ENCODE data around the gene APELA. TPM values are rescaled to one million over a fixed set of nuclear protein-coding genes. Genes with fewer than 3 reads are reported as not detected.

Gene APELA
- total and polyA plus RNA-seq, 2 donors (not counting 1 experiment from before 2014, with no cell fraction given), result not detected

DNA sequence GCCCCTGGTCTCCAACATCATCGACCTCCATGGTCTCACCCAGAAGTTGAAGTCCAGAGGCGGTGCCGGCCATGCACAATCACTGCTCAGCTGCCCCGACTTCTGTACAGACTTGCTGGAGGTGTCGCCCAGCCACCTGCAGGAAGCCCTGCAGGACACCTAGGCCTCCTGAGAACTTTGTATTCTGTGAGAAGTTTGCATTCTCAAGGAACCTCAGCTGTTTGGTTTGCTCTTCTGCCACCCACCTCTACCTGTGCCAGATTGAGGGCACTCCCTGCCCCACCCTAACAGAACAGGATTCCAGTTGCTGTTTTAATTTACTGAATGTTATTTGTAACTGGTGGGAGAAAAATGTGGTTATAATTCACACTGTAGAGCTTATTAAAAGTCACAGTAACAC is 53.7 kb downstream of the APELA start:
- POLR2A ChIA-PET, result no interaction called here
- no peak for TF ChIP-seq EZH2 (IDR thresholded peaks at IDR 0.05; ENCODE audit: borderline replicate concordance, insufficient read depth, low read depth, low read length, poor library complexity, severe bottlenecking)
- TF ChIP-seq, protein P1, sequence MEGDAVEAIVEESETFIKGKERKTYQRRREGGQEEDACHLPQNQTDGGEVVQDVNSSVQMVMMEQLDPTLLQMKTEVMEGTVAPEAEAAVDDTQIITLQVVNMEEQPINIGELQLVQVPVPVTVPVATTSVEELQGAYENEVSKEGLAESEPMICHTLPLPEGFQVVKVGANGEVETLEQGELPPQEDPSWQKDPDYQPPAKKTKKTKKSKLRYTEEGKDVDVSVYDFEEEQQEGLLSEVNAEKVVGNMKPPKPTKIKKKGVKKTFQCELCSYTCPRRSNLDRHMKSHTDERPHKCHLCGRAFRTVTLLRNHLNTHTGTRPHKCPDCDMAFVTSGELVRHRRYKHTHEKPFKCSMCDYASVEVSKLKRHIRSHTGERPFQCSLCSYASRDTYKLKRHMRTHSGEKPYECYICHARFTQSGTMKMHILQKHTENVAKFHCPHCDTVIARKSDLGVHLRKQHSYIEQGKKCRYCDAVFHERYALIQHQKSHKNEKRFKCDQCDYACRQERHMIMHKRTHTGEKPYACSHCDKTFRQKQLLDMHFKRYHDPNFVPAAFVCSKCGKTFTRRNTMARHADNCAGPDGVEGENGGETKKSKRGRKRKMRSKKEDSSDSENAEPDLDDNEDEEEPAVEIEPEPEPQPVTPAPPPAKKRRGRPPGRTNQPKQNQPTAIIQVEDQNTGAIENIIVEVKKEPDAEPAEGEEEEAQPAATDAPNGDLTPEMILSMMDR (IDR thresholded peaks at IDR 0.05), result no peak
- Histone ChIP-seq H3K27me3 (replicated peaks in 1 of 4; ENCODE audit: control extremely low read depth in 1 of 4, control insufficient read depth in 3 of 4, insufficient read depth in 4 of 4, low read length in 3 of 4) (no peaks in the 10 kb centered on the region), H3K4me2 (replicated peaks; ENCODE audit: low read depth, low read length, poor library complexity, severe bottlenecking) (no peak overlapping the region), H3K9me3 (ENCODE audit: control extremely low read depth in 1 of 3, control insufficient read depth in 2 of 3, insufficient read depth in 1 of 3, low read length in 2 of 3) (peaks cover 0 to 8% (median 0%) of the 10 kb centered on the region in 3 donors), H3K4me1 (ENCODE audit: control insufficient read depth in 2 of 2, insufficient read depth in 2 of 2, low read length in 2 of 2) (no peaks in the 10 kb centered on the region), H3K9ac (ENCODE audit: low read length) (no peak overlapping the region), H3K4me3 (ENCODE audit: control extremely low read depth in 1 of 5, extremely low read depth in 1 of 5, insufficient read depth in 1 of 5, low read depth in 2 of 5, low read length in 4 of 5) (no peak overlapping the region), H3K79me2 (ENCODE audit: control insufficient read depth, insufficient read depth, low read length) (no peaks in the 10 kb centered on the region), H3K36me3 (replicated peaks in 1 of 2; ENCODE audit: control extremely low read depth in 1 of 2, control insufficient read depth in 1 of 2, extremely low read depth in 1 of 2, insufficient read depth in 2 of 2, low read length in 1 of 2) (no peaks in the 10 kb centered on the region), H2AFZ (ENCODE audit: insufficient read depth, low read depth, low read length, poor library complexity, severe bottlenecking) (no peak overlapping the region), H4K20me1 (ENCODE audit: control insufficient read depth, insufficient read depth, low read length, poor library complexity, severe bottlenecking) (no peaks in the 10 kb centered on the region), H3K27ac (ENCODE audit: low read length in 2 of 2) (no peak overlapping the region)
- H3K27me3 Mint-ChIP-seq, result peaks cover 19% of the 10 kb centered on the region
- ATAC-seq (ENCODE audit: low read depth) (no peak), DNase-seq (no peak)
- H3K9me3 Mint-ChIP-seq (ENCODE audit: insufficient read depth), result no peaks in the 10 kb centered on the region
- H3K4me3 Mint-ChIP-seq, result no peak overlapping the region
- CTCF ChIA-PET, result no interaction called here
- intact Hi-C loops (cut with micrococcal nuclease), result no loop called here
- no peaks in the 10 kb centered on the region for H3K4me1 Mint-ChIP-seq
- WGBS (ENCODE audit: insufficient coverage), result 95% methylated on average over 5 of the region's 5 CpGs
- H3K27ac Mint-ChIP-seq, result no peak overlapping the region

GRCh38 chr4:164931551-164932324 is 54.8 kb downstream of the APELA start:
- ATAC-seq (ENCODE audit: low read depth) (no peak), DNase-seq (no peak)
- peaks cover 0 to 8% (median 0%) of the 10 kb centered on the region in 3 donors for H3K9me3 ChIP-seq (ENCODE audit: control extremely low read depth in 1 of 3, control insufficient read depth in 2 of 3, insufficient read depth in 1 of 3, low read length in 2 of 3)
- ChIA-PET CTCF (no interaction called here), POLR2A (no interaction called here)
- H3K9me3 Mint-ChIP-seq (ENCODE audit: insufficient read depth), result no peaks in the 10 kb centered on the region
- TF ChIP-seq, protein P1 (IDR thresholded peaks at IDR 0.05), result no peak
- TF ChIP-seq EZH2 (IDR thresholded peaks at IDR 0.05; ENCODE audit: borderline replicate concordance, insufficient read depth, low read depth, low read length, poor library complexity, severe bottlenecking), result no peak
- H3K27me3 ChIP-seq (replicated peaks in 1 of 4; ENCODE audit: control extremely low read depth in 1 of 4, control insufficient read depth in 3 of 4, insufficient read depth in 4 of 4, low read length in 3 of 4), result no peaks in the 10 kb centered on the region
- H3K4me1 ChIP-seq (ENCODE audit: control insufficient read depth in 2 of 2, insufficient read depth in 2 of 2, low read length in 2 of 2), result no peaks in the 10 kb centered on the region
- H3K79me2 ChIP-seq (ENCODE audit: control insufficient read depth, insufficient read depth, low read length), result no peaks in the 10 kb centered on the region
- peaks cover 16% of the 10 kb centered on the region for H3K27me3 Mint-ChIP-seq
- no peak overlapping the region for H3K4me2 ChIP-seq (replicated peaks; ENCODE audit: low read depth, low read length, poor library complexity, severe bottlenecking)
- H3K9ac ChIP-seq (ENCODE audit: low read length), result no peak overlapping the region
- WGBS (ENCODE audit: insufficient coverage), result 88% methylated on average over 3 of the region's 5 CpGs
- H3K4me3 ChIP-seq (ENCODE audit: control extremely low read depth in 1 of 5, extremely low read depth in 1 of 5, insufficient read depth in 1 of 5, low read depth in 2 of 5, low read length in 4 of 5), result no peak overlapping the region
- H4K20me1 ChIP-seq (ENCODE audit: control insufficient read depth, insufficient read depth, low read length, poor library complexity, severe bottlenecking), result no peaks in the 10 kb centered on the region
- no peak overlapping the region for H3K27ac ChIP-seq (ENCODE audit: low read length in 2 of 2)
- H3K27ac Mint-ChIP-seq, result no peak overlapping the region
- intact Hi-C loops (cut with micrococcal nuclease), result no loop called here
- H3K36me3 ChIP-seq (replicated peaks in 1 of 2; ENCODE audit: control extremely low read depth in 1 of 2, control insufficient read depth in 1 of 2, extremely low read depth in 1 of 2, insufficient read depth in 2 of 2, low read length in 1 of 2), result no peaks in the 10 kb centered on the region
- no peak overlapping the region for H2AFZ ChIP-seq (ENCODE audit: insufficient read depth, low read depth, low read length, poor library complexity, severe bottlenecking)
- H3K4me3 Mint-ChIP-seq, result no peak overlapping the region
- no peaks in the 10 kb centered on the region for H3K4me1 Mint-ChIP-seq
